Endothelial cell of umbilical vein (primary cell): ENCODE results near the gene MISP.

ENCODE experiments used
- EZH2 ChIP-seq: IDR thresholded peaks from 2 replicates; pipeline ENCODE4 v1.6.1; 2012; ENCODE audit warnings: borderline replicate concordance, low read depth, mild to moderate bottlenecking, moderate library complexity, low read length, inconsistent platforms; ENCODE audit not compliant: severe bottlenecking
- FOS ChIP-seq: IDR thresholded peaks from 2 replicates; pipeline ENCODE4 v1.6.1; 2011; ENCODE audit warnings: mild to moderate bottlenecking, low read length, moderate library complexity, borderline replicate concordance; ENCODE audit not compliant: insufficient read depth
- GATA2 ChIP-seq: IDR thresholded peaks from 2 replicates; pipeline ENCODE4 v1.7.0; 2011; ENCODE audit warnings: low read depth, mild to moderate bottlenecking, moderate library complexity, mixed read lengths, low read length; ENCODE audit not compliant: insufficient read length, insufficient read depth
- JUN ChIP-seq: IDR thresholded peaks from 2 replicates; pipeline ENCODE4 v1.6.1; 2011; ENCODE audit warnings: borderline replicate concordance, low read depth; ENCODE audit not compliant: insufficient read length, insufficient read depth
- MYC ChIP-seq: IDR thresholded peaks from one replicate; pipeline ENCODE4 v1.6.1; 2011; ENCODE audit warnings: mild to moderate bottlenecking, low read depth, low read length
- POLR2A ChIP-seq: IDR thresholded peaks from 2 replicates; pipeline ENCODE4 v1.6.1; 2012; ENCODE audit warnings: low read depth, mild to moderate bottlenecking, control low read depth, low read length
- POLR2AphosphoS5 ChIP-seq: IDR thresholded peaks from 2 replicates; pipeline ENCODE4 v1.6.1; 2012; ENCODE audit warnings: low read depth, mild to moderate bottlenecking, control low read depth, low read length, moderate library complexity; ENCODE audit not compliant: insufficient read depth
- TF ChIP-seq, protein P1 (sequence below), 2 donors: IDR thresholded peaks; 1 replicate in 1 of 2; 2 replicates in 1 of 2; pipeline ENCODE4 v1.5.1; 2011; ENCODE audit warnings: low read length in 2 of 2, mild to moderate bottlenecking in 2 of 2, moderate library complexity in 2 of 2, control low read depth in 1 of 2, inconsistent platforms in 1 of 2, low read depth in 1 of 2; ENCODE audit not compliant: insufficient read depth in 1 of 2; ENCODE audit errors: extremely low read depth in 1 of 2
- TF ChIP-seq, protein P2 (sequence below): IDR thresholded peaks from 2 replicates; pipeline ENCODE4 v1.6.1; 2011; ENCODE audit not compliant: insufficient read depth, insufficient read length

DNA sequence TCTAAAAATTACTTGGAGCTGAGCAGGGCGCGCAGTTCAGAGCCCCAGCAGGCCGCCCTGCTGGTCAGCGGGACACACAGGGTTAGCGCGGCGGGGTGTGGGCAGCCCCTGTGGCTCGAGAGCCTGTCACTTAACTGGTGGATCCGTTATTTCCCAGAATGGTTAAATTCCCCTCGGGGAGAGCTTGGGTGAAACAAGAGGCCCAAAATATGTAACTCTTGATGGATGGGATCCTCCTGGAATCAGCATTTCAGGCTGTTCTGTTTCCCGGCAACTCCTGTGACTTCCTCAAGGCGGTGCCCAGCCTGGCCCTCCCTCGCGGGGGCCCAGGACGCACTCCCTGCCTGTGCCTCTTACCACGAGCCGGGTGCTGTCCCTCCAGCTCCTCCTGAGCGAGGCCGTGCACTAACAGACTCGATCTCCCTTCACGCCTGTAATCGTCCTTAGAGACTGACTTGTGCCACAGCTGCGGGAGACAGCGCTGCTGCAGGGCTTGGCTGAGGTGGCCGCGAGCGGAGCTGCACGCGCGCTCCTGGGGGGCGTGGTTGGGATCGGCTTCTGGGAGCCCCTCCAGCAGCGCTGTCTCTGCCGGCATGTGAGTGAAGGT is 56.0 kb downstream of the MISP start:
- TF ChIP-seq, protein P1, sequence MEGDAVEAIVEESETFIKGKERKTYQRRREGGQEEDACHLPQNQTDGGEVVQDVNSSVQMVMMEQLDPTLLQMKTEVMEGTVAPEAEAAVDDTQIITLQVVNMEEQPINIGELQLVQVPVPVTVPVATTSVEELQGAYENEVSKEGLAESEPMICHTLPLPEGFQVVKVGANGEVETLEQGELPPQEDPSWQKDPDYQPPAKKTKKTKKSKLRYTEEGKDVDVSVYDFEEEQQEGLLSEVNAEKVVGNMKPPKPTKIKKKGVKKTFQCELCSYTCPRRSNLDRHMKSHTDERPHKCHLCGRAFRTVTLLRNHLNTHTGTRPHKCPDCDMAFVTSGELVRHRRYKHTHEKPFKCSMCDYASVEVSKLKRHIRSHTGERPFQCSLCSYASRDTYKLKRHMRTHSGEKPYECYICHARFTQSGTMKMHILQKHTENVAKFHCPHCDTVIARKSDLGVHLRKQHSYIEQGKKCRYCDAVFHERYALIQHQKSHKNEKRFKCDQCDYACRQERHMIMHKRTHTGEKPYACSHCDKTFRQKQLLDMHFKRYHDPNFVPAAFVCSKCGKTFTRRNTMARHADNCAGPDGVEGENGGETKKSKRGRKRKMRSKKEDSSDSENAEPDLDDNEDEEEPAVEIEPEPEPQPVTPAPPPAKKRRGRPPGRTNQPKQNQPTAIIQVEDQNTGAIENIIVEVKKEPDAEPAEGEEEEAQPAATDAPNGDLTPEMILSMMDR (IDR thresholded peaks at IDR 0.05; ENCODE audit: extremely low read depth in 1 of 2, insufficient read depth in 1 of 2, low read depth in 1 of 2, low read length in 2 of 2) = no peak
- TF ChIP-seq JUN (no peak), POLR2A (no peak), GATA2 (no peak), MYC (no peak), POLR2AphosphoS5 (no peak), FOS (no peak), EZH2 (no peak)
- TF ChIP-seq, protein P2, sequence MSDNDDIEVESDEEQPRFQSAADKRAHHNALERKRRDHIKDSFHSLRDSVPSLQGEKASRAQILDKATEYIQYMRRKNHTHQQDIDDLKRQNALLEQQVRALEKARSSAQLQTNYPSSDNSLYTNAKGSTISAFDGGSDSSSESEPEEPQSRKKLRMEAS = no peak
